ENCODE results near the gene IRX2.

The IRX2 gene

GRCh38 chr5:2722901-2723300 lies 28.6 kb downstream of the IRX2 start:
- no peaks in the 10 kb centered on the region for H3K9me3 ChIP-seq
- H3K27me3 ChIP-seq = no peaks in the 10 kb centered on the region
- no peaks in the 10 kb centered on the region for H3K36me3 ChIP-seq
- no peak overlapping the region for H3K27ac ChIP-seq
- TF ChIP-seq CTCF (IDR thresholded peaks at IDR 0.05) = no peak
- no peaks in the 10 kb centered on the region for H3K4me1 ChIP-seq (ENCODE audit: control insufficient read depth in 1 of 2, insufficient read depth in 1 of 2, low read depth in 1 of 2, low read length in 1 of 2)
- no peak overlapping the region for H3K4me3 ChIP-seq (ENCODE audit: low read depth in 1 of 2, low read length in 1 of 2)

GRCh38 chr5:2721385-2722138 lies 29.9 kb downstream of the IRX2 start:
- H3K9me3 ChIP-seq = no peaks in the 10 kb centered on the region
- no peak for TF ChIP-seq CTCF (IDR thresholded peaks at IDR 0.05)
- H3K27me3 ChIP-seq = no peaks in the 10 kb centered on the region
- no peak overlapping the region for H3K4me3 ChIP-seq (ENCODE audit: low read depth in 1 of 2, low read length in 1 of 2)
- H3K4me1 ChIP-seq (ENCODE audit: control insufficient read depth in 1 of 2, insufficient read depth in 1 of 2, low read depth in 1 of 2, low read length in 1 of 2) = no peaks in the 10 kb centered on the region
- no peak overlapping the region for H3K27ac ChIP-seq
- H3K36me3 ChIP-seq = no peaks in the 10 kb centered on the region

DNA sequence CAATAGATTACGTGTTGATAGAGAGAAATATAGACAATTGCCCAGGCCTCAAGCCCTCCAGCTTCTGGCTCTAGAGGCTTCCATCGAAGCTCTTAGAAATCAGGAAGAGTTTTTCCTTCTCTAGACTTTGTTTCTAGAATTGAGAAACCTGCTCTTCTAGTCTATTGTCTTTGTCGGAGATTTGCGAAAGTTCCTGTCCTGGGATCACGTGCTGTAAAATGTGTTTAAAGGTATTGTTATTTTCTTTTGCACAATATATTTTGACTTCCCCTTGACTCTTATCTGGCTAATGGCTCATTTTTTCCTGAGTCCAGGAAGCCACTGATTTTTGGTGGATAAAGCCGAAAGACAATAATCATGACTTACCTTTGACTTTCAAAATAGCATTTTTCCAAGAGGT lies 32.1 kb downstream of the IRX2 start:
- Histone ChIP-seq H3K36me3 (no peaks in the 10 kb centered on the region), H3K27ac (no peak overlapping the region), H3K9me3 (no peaks in the 10 kb centered on the region), H3K27me3 (no peaks in the 10 kb centered on the region), H3K4me3 (ENCODE audit: low read depth in 1 of 2, low read length in 1 of 2) (no peak overlapping the region), H3K4me1 (ENCODE audit: control insufficient read depth in 1 of 2, insufficient read depth in 1 of 2, low read depth in 1 of 2, low read length in 1 of 2) (no peaks in the 10 kb centered on the region)
- no peak for TF ChIP-seq CTCF (IDR thresholded peaks at IDR 0.05)

- H3K27me3 ChIP-seq = no peaks in the 10 kb centered on the region
- no peaks in the 10 kb centered on the region for H3K4me1 ChIP-seq (ENCODE audit: control insufficient read depth in 1 of 2, insufficient read depth in 1 of 2, low read depth in 1 of 2, low read length in 1 of 2)
- H3K27ac ChIP-seq = no peak overlapping the region
- no peaks in the 10 kb centered on the region for H3K9me3 ChIP-seq
- H3K36me3 ChIP-seq = no peaks in the 10 kb centered on the region
- H3K4me3 ChIP-seq (ENCODE audit: low read depth in 1 of 2, low read length in 1 of 2) = no peak overlapping the region
- TF ChIP-seq CTCF (IDR thresholded peaks at IDR 0.05) = no peak
These were observed 33.4 kb downstream of the IRX2 start for GRCh38 chr5:2718115-2718514.

DNA sequence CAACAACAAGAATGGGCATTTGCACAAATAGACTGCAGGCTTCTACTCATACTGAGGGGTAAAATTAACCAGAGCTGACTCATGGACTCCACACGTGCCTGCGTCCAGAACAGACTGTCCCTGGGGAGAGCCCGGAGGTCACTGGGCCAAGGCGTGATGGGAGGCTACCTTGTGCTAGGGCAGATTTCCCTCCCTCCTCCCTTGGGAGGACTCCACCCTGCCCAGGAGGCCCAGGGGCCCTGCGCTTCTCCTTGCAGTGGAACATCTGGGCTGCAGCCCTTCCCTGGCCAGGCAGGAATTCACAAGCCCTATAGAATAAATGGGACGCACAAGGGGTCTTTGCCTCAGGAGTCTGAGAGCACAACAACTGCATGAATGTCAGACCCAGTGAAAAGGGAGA lies 35.6 kb downstream of the IRX2 start:
- Histone ChIP-seq H3K27me3 (no peaks in the 10 kb centered on the region), H3K4me1 (ENCODE audit: control insufficient read depth in 1 of 2, insufficient read depth in 1 of 2, low read depth in 1 of 2, low read length in 1 of 2) (no peaks in the 10 kb centered on the region), H3K9me3 (no peaks in the 10 kb centered on the region), H3K36me3 (no peaks in the 10 kb centered on the region), H3K4me3 (ENCODE audit: low read depth in 1 of 2, low read length in 1 of 2) (no peak overlapping the region), H3K27ac (no peak overlapping the region)
- TF ChIP-seq CTCF (IDR thresholded peaks at IDR 0.05) = no peak

Measured in neutrophil (primary cell).